ENCODE measurements around the gene MON2.

- no peak for TF ChIP-seq EP300 (IDR thresholded peaks at IDR 0.05)
- TF ChIP-seq POLR2AphosphoS5 (IDR thresholded peaks at IDR 0.05) = no peak
Observed at GRCh38 chr12:62537551-62537950, 70.9 kb downstream of the MON2 start.

Data from stomach (tissue), 4 donors.